Mesendoderm (in vitro differentiated cells): ENCODE data around the gene EXOC1.

Experiments used
- DNase-seq: peaks from one replicate; pipeline ENCODE4 v3.0.0; 2013
- H2AK5ac ChIP-seq: 2 replicates; pipeline ENCODE4 v1.6.1; 2013; ENCODE audit warnings: low read length, inconsistent platforms
- H2BK120ac ChIP-seq: 2 replicates; pipeline ENCODE4 v1.6.1; 2013; ENCODE audit warnings: low read depth, mild to moderate bottlenecking, low read length, moderate library complexity, mixed read lengths
- H2BK15ac ChIP-seq: replicated peaks from 2 replicates; pipeline ENCODE4 v1.6.1; 2013; ENCODE audit warnings: low read depth, mild to moderate bottlenecking, moderate library complexity
- H2BK5ac ChIP-seq: 2 replicates; pipeline ENCODE4 v1.6.1; 2013; ENCODE audit warnings: low read length, inconsistent platforms
- H3K18ac ChIP-seq: 2 replicates; pipeline ENCODE4 v1.6.1; 2013; ENCODE audit warnings: mild to moderate bottlenecking, low read length, mixed read lengths
- H3K23ac ChIP-seq: one replicate; pipeline ENCODE4 v1.6.1; 2013; ENCODE audit warnings: low read length
- H3K27ac ChIP-seq: 2 replicates; pipeline ENCODE4 v1.5.1; 2013; ENCODE audit warnings: low read depth, mild to moderate bottlenecking, inconsistent platforms, low read length, moderate library complexity
- H3K27me3 ChIP-seq: 2 replicates; pipeline ENCODE4 v1.6.1; 2013; ENCODE audit warnings: low read length, control low read depth, mild to moderate bottlenecking, inconsistent platforms; ENCODE audit not compliant: insufficient read depth, poor library complexity
- H3K36me3 ChIP-seq: 2 replicates; pipeline ENCODE4 v1.6.1; 2013; ENCODE audit warnings: low read length, inconsistent platforms; ENCODE audit not compliant: control insufficient read depth, insufficient read depth
- H3K4ac ChIP-seq: one replicate; pipeline ENCODE4 v1.6.1; 2013; ENCODE audit warnings: low read depth, mild to moderate bottlenecking, low read length, moderate library complexity
- H3K4me1 ChIP-seq: 2 replicates; pipeline ENCODE4 v1.6.1; 2013; ENCODE audit warnings: low read depth, low read length, inconsistent platforms; ENCODE audit not compliant: control insufficient read depth
- H3K4me2 ChIP-seq: 2 replicates; pipeline ENCODE4 v1.6.1; 2013; ENCODE audit warnings: low read length
- H3K4me3 ChIP-seq: 2 replicates; pipeline ENCODE4 v1.5.1; 2013; ENCODE audit warnings: mild to moderate bottlenecking, low read length
- H3K56ac ChIP-seq: one replicate; pipeline ENCODE4 v1.6.1; 2013; ENCODE audit warnings: low read length
- H3K79me1 ChIP-seq: 2 replicates; pipeline ENCODE4 v1.6.1; 2013; ENCODE audit warnings: low read length, inconsistent platforms
- H3K79me2 ChIP-seq: 2 replicates; pipeline ENCODE4 v1.6.1; 2013; ENCODE audit warnings: mild to moderate bottlenecking, low read length; ENCODE audit not compliant: control insufficient read depth, insufficient read depth
- H3K9ac ChIP-seq: 2 replicates; pipeline ENCODE4 v1.6.1; 2013; ENCODE audit warnings: low read length, inconsistent platforms
- H4K5ac ChIP-seq: one replicate; pipeline ENCODE4 v1.6.1; 2013; ENCODE audit warnings: low read length
- H4K8ac ChIP-seq: one replicate; pipeline ENCODE4 v1.6.1; 2013; ENCODE audit warnings: low read depth, mild to moderate bottlenecking, control low read depth, low read length, moderate library complexity
- WGBS: extraction: QIAGEN DNeasy Blood & Tissue Kit; methylation state at CpG from one replicate; pipeline ENCODE4 v1.1.7; 2013; ENCODE audit warnings: low lambda C conversion rate, missing lambda C conversion rate; ENCODE audit not compliant: insufficient coverage; ENCODE audit errors: extremely low coverage; 5-methylcytosine and 5-hydroxymethylcytosine counted together

Gene EXOC1

GRCh38 chr4:55857586-55857985 lies 4.1 kb downstream of the EXOC1 start:
- H3K18ac ChIP-seq, result no peak overlapping the region
- no peak overlapping the region for H3K9ac ChIP-seq
- H3K79me1 ChIP-seq, result peaks cover 4% of the 10 kb centered on the region
- DNase-seq, result no peak
- no peak overlapping the region for H3K56ac ChIP-seq
- no peak overlapping the region for H3K4ac ChIP-seq
- no peak overlapping the region for H4K5ac ChIP-seq
- H2BK120ac ChIP-seq, result no peak overlapping the region
- no peak overlapping the region for H3K4me3 ChIP-seq
- WGBS, result no CpG with 5 or more reads among the region's 1 CpG
- no peaks in the 10 kb centered on the region for H3K27me3 ChIP-seq
- H2AK5ac ChIP-seq, result no peak overlapping the region
- no peaks in the 10 kb centered on the region for H3K79me2 ChIP-seq
- H3K4me2 ChIP-seq, result no peak overlapping the region
- no peak overlapping the region for H3K23ac ChIP-seq
- H2BK5ac ChIP-seq, result no peak overlapping the region
- no peak overlapping the region for H3K27ac ChIP-seq
- H2BK15ac ChIP-seq, result no peak overlapping the region
- no peaks in the 10 kb centered on the region for H3K36me3 ChIP-seq
- H3K4me1 ChIP-seq, result peaks cover 3% of the 10 kb centered on the region
- no peak overlapping the region for H4K8ac ChIP-seq

DNA sequence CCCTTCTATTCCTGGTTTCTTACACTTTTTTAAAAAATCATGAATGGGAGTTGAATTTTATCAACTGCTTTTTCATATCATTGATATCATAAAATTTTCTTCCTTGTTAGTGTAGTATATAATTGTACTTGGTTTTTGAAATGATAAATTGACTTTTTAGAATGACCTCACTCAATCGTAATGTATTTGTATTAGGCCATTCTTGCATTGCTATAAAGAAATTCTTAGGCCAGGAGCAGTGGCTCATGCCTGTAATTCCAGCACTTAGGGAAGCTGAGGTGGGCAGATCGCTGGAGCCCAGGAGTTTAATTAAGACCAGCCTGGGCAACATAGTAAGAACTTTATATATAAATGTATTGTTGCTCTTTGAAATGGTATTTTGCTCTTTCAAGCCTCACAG lies 6.3 kb downstream of the EXOC1 start:
- H3K4ac ChIP-seq, result no peak overlapping the region
- H4K8ac ChIP-seq, result no peak overlapping the region
- H3K4me3 ChIP-seq, result no peak overlapping the region
- no peak overlapping the region for H2BK5ac ChIP-seq
- no peak overlapping the region for H2BK120ac ChIP-seq
- no peak overlapping the region for H3K23ac ChIP-seq
- H3K18ac ChIP-seq, result no peak overlapping the region
- no peak overlapping the region for H4K5ac ChIP-seq
- H3K4me1 ChIP-seq, result no peaks in the 10 kb centered on the region
- H3K79me2 ChIP-seq, result no peaks in the 10 kb centered on the region
- H2AK5ac ChIP-seq, result no peak overlapping the region
- no peaks in the 10 kb centered on the region for H3K36me3 ChIP-seq
- H3K4me2 ChIP-seq, result no peak overlapping the region
- no peak overlapping the region for H3K9ac ChIP-seq
- DNase-seq, result no peak
- WGBS, result no CpG with 5 or more reads among the region's 2 CpGs
- no peak overlapping the region for H3K56ac ChIP-seq
- H3K27me3 ChIP-seq, result no peaks in the 10 kb centered on the region
- H3K27ac ChIP-seq, result no peak overlapping the region
- H3K79me1 ChIP-seq, result no peaks in the 10 kb centered on the region
- no peak overlapping the region for H2BK15ac ChIP-seq

DNA sequence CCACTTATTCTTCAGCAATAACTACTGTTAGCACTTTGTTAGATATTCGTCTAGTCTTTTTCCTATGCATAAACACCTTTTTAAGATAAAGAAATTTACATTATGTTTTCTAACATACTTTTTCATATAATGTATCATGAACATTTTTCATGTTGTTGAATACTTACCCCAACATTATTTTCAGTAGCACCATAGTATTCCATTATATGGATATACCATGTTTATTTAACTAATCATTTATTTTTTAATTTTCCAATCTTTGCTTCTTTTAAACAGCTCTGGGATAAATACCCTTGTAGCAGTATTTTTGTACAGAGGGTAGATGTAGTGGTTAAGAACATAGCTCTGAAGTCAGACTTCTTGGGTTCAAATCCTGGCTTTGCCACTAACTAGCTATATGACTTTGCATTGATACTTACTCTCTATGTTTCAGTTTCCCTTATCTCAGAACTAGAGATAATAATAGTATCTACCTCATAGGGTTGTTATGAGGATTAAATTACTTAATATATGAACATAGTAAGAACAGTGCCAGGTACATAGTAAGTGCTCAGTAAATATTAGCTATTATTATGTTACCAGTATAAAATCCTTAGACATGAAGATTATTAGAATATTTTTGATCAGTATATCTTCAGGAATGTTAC lies 11.3 kb downstream of the EXOC1 start:
- Histone ChIP-seq H2AK5ac (no peak overlapping the region), H3K4me2 (no peak overlapping the region), H3K56ac (no peak overlapping the region), H4K5ac (no peak overlapping the region), H2BK120ac (no peak overlapping the region), H3K23ac (no peak overlapping the region), H3K18ac (no peak overlapping the region), H2BK5ac (no peak overlapping the region), H3K27me3 (no peaks in the 10 kb centered on the region), H3K4me1 (no peaks in the 10 kb centered on the region), H2BK15ac (no peak overlapping the region), H3K79me2 (no peaks in the 10 kb centered on the region), H3K9ac (no peak overlapping the region), H3K27ac (no peak overlapping the region), H3K4ac (no peak overlapping the region), H3K36me3 (no peaks in the 10 kb centered on the region), H4K8ac (no peak overlapping the region), H3K4me3 (no peak overlapping the region), H3K79me1 (no peaks in the 10 kb centered on the region)
- no CpG with 5 or more reads among the region's 1 CpG for WGBS
- DNase-seq, result no peak

DNA sequence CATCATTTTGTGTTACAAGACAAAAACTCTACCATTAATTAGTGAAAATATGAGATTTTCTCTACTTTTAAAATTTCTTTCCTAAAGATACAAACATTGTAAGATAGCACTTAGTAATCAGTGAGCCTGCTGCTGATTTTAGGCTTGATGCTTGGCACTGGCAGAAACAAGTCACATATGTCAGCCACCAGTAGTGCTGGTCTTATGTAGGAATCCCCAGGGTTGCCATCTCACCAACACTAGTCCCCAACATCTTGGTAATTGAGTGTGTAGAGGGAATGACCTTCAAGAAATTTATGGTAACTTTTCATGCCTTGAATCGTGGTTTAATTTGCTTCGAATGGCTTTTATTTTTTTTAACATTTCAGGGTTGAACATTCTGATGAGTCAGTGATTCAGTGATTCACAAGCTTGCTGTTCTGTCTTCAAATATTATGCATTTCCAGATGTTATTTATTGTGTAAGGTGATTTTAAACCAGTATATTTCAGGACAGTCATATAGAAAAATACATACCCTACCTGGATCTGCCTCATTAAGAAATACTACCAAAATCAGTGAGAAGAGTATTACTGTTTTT lies 11.9 kb downstream of the EXOC1 start:
- no peak overlapping the region for H3K27ac ChIP-seq
- no peaks in the 10 kb centered on the region for H3K4me1 ChIP-seq
- H3K56ac ChIP-seq, result no peak overlapping the region
- no peak for DNase-seq
- no peaks in the 10 kb centered on the region for H3K79me1 ChIP-seq
- no peak overlapping the region for H3K4ac ChIP-seq
- no peak overlapping the region for H4K8ac ChIP-seq
- no peaks in the 10 kb centered on the region for H3K36me3 ChIP-seq
- H2AK5ac ChIP-seq, result no peak overlapping the region
- H3K23ac ChIP-seq, result no peak overlapping the region
- H2BK120ac ChIP-seq, result no peak overlapping the region
- no peaks in the 10 kb centered on the region for H3K79me2 ChIP-seq
- whole genome bisulfite sequencing, result no CpG with 5 or more reads among the region's 2 CpGs
- no peak overlapping the region for H4K5ac ChIP-seq
- H3K4me2 ChIP-seq, result no peak overlapping the region
- no peak overlapping the region for H2BK5ac ChIP-seq
- no peak overlapping the region for H3K9ac ChIP-seq
- no peaks in the 10 kb centered on the region for H3K27me3 ChIP-seq
- H2BK15ac ChIP-seq, result no peak overlapping the region
- no peak overlapping the region for H3K18ac ChIP-seq
- H3K4me3 ChIP-seq, result no peak overlapping the region

GRCh38 chr4:55866290-55866907 lies 13.0 kb downstream of the EXOC1 start:
- no peak overlapping the region for H3K9ac ChIP-seq
- no peak overlapping the region for H3K4me3 ChIP-seq
- no peak overlapping the region for H3K23ac ChIP-seq
- no peak overlapping the region for H3K18ac ChIP-seq
- DNase-seq, result peak; percentile 44
- no peak overlapping the region for H3K4me2 ChIP-seq
- H3K79me1 ChIP-seq, result no peaks in the 10 kb centered on the region
- no peak overlapping the region for H2AK5ac ChIP-seq
- H3K27me3 ChIP-seq, result no peaks in the 10 kb centered on the region
- H4K8ac ChIP-seq, result no peak overlapping the region
- no peaks in the 10 kb centered on the region for H3K36me3 ChIP-seq
- no peak overlapping the region for H2BK15ac ChIP-seq
- H3K4me1 ChIP-seq, result no peaks in the 10 kb centered on the region
- no peak overlapping the region for H3K4ac ChIP-seq
- no peaks in the 10 kb centered on the region for H3K79me2 ChIP-seq
- H2BK120ac ChIP-seq, result no peak overlapping the region
- no peak overlapping the region for H2BK5ac ChIP-seq
- H3K27ac ChIP-seq, result no peak overlapping the region
- H3K56ac ChIP-seq, result no peak overlapping the region
- no CpG with 5 or more reads among the region's 2 CpGs for WGBS
- no peak overlapping the region for H4K5ac ChIP-seq
